B cell (primary cell): ENCODE results near the gene UBE2G2.

ENCODE experiments used
- EZH2 ChIP-seq: IDR thresholded peaks from 2 replicates; pipeline ENCODE4 v1.6.1; 2012; ENCODE audit warnings: borderline replicate concordance, low read depth, mild to moderate bottlenecking, moderate library complexity, low read length; ENCODE audit not compliant: insufficient read depth, poor library complexity, severe bottlenecking
- TF ChIP-seq, protein P1 (sequence below): fragments of 200-600 bp; IDR thresholded peaks from one replicate; pipeline ENCODE4 v1.8.0; 2022; ENCODE audit warnings: antibody characterized with exemption, mild to moderate bottlenecking

DNA sequence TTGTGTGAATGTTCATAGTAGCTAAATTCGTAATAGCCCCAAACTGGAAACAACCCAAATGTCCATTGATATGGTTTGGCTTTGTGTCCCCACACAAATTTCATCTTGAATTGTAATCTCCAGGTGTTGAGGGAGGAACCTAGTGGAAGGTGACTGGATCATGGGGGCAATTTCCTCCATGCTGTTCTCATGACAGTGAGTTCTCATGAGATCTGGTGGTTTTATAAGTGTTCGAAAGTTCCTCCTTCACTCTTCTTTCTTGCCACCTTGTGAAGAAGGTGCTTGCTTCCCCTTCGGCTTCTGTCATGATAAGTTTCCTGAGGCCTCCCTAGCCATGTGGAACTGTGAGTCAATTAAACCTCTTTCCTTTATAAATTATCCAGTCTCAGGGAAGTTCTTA, 11.3 kb downstream of the UBE2G2 start:
- TF ChIP-seq, protein P1, sequence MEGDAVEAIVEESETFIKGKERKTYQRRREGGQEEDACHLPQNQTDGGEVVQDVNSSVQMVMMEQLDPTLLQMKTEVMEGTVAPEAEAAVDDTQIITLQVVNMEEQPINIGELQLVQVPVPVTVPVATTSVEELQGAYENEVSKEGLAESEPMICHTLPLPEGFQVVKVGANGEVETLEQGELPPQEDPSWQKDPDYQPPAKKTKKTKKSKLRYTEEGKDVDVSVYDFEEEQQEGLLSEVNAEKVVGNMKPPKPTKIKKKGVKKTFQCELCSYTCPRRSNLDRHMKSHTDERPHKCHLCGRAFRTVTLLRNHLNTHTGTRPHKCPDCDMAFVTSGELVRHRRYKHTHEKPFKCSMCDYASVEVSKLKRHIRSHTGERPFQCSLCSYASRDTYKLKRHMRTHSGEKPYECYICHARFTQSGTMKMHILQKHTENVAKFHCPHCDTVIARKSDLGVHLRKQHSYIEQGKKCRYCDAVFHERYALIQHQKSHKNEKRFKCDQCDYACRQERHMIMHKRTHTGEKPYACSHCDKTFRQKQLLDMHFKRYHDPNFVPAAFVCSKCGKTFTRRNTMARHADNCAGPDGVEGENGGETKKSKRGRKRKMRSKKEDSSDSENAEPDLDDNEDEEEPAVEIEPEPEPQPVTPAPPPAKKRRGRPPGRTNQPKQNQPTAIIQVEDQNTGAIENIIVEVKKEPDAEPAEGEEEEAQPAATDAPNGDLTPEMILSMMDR = no peak
- TF ChIP-seq EZH2 = no peak
